Transverse colon (tissue), 4 donors: ENCODE data around the gene DPEP3. TPM values are rescaled to one million over a fixed set of nuclear protein-coding genes. Genes with fewer than 3 reads are reported as not detected.

Experiments
- DNase-seq: peaks from one replicate; pipeline ENCODE4 v3.0.0-alpha.2; 2019
- H3K27ac ChIP-seq, 4 donors: fragments of 200-600 bp; sonication (generic); 2 replicates each; pipeline ENCODE4 v1.5.1; 2016 to 2018; ENCODE audit warnings: inconsistent platforms in 4 of 4
- H3K27me3 ChIP-seq: fragments of 200-600 bp; sonication (generic); 2 replicates; pipeline ENCODE4 v1.5.1; 2017; ENCODE audit warnings: inconsistent platforms
- H3K36me3 ChIP-seq, 4 donors: fragments of 200-600 bp; sonication (generic); 2 replicates each; pipeline ENCODE4 v1.5.1; 2017 to 2019; ENCODE audit warnings: inconsistent platforms in 4 of 4
- H3K4me1 ChIP-seq, 4 donors: fragments of 200-600 bp; sonication (generic); 2 replicates each; pipeline ENCODE4 v1.5.1; 2017 to 2020; ENCODE audit warnings: inconsistent platforms in 4 of 4
- H3K4me3 ChIP-seq, 4 donors: fragments of 200-600 bp; sonication (generic); 1 replicate in 1 of 4; 2 replicates in 3 of 4; pipeline versions ENCODE4 v1.5.1 to v1.6.1; 2017 to 2019; ENCODE audit warnings: inconsistent platforms in 4 of 4
- H3K9me3 ChIP-seq, 2 donors: fragments of 200-600 bp; sonication (generic); 2 replicates each; pipeline ENCODE4 v1.5.1; 2017 to 2019; ENCODE audit warnings: inconsistent platforms in 2 of 2
- CTCF ChIP-seq, 5 experiments: fragments of 200-600 bp in 3 of 5; fragments of 450-650 bp in 2 of 5; sonication (generic) in 3 of 5; IDR thresholded peaks; 1 replicate in 2 of 5; 2 replicates in 3 of 5; pipeline ENCODE4 v1.5.1; 2016 to 2017; ENCODE audit warnings: antibody characterized with exemption in 5 of 5, inconsistent platforms in 3 of 5, mild to moderate bottlenecking in 2 of 5, moderate library complexity in 1 of 5
- EP300 ChIP-seq: sonication (generic); formaldehyde crosslinking; IDR thresholded peaks from one replicate; pipeline ENCODE4 v1.6.1; 2017; ENCODE audit warnings: antibody characterized with exemption, low read depth
- POLR2A ChIP-seq: fragments of 450-650 bp; IDR thresholded peaks from one replicate; pipeline ENCODE4 v1.6.1; 2016; ENCODE audit warnings: antibody characterized with exemption, mild to moderate bottlenecking, moderate library complexity
- POLR2AphosphoS5 ChIP-seq, 3 donors: sonication (generic); formaldehyde crosslinking; IDR thresholded peaks; one replicate each; pipeline ENCODE4 v1.6.1; 2016; ENCODE audit warnings: antibody characterized with exemption in 3 of 3
- WGBS, 2 donors: methylation state at CpG; one replicate each; pipeline ENCODE4 v1.1.5; 2018; ENCODE audit warnings: low coverage in 1 of 2; 5-methylcytosine and 5-hydroxymethylcytosine counted together
- in situ Hi-C, 4 donors: fragments of 200-750 bp; cut with MboI; loops; one replicate each; pipeline versions ENCODE4 v1.15.0 to v1.15.1; 2017; ENCODE audit warnings: low sequenced_read_pairs in 3 of 4, low pct_ligation_motif_present in 1 of 4, low pct_unique_long_range_greater_than_20kb in 1 of 4
- intact Hi-C: fragments of 100-400 bp; cut with DNase I; formaldehyde crosslinking; loops from one replicate; pipeline ENCODE4 v1.15.1; 2023; ENCODE audit warnings: low total_unique reads
- total RNA-seq, 4 donors: library from RNA; depleted of rRNA; stranded (reverse); fragments of >200 nt; gene quantifications; one replicate each; pipeline ENCODE4 v1.1.0, GENCODE V29; 2016

Gene DPEP3
- total RNA-seq, 4 donors from 2014 or later = not detected

GRCh38 chr16:67971111-67971510 is 9.2 kb downstream of the DPEP3 start:
- Histone ChIP-seq H3K27ac (no peak overlapping the region), H3K9me3 (no peaks in the 10 kb centered on the region), H3K36me3 (no peaks in the 10 kb centered on the region), H3K4me3 (no peak overlapping the region), H3K27me3 (peaks cover 22% of the 10 kb centered on the region), H3K4me1 (peaks cover 11 to 22% (median 16%) of the 10 kb centered on the region in 4 donors)
- intact Hi-C loops (loop anchor here (5.0 kb wide), 1 partner anchor 1676 kb away; no protein-coding TSS in a partner anchor), in situ Hi-C loops (no loop called here)
- no peak for TF ChIP-seq EP300
- no peak for TF ChIP-seq POLR2A
- no peak for TF ChIP-seq POLR2AphosphoS5 (IDR thresholded peaks at IDR 0.05)
- no peak for TF ChIP-seq CTCF (IDR thresholded peaks at IDR 0.05)
- no peak for DNase-seq
- WGBS, 2 donors = 94% methylated on average over 9 of the region's 9 CpGs; no CpG with 5 or more reads in 1 of the 2 donors

- WGBS, 2 donors = 7 to 43% methylated on average over 15 to 36 of the region's 40 CpGs
- H3K27ac ChIP-seq = peak overlapping the region; percentile 90 to 95 (median 94)
- peak overlapping the region; percentile 39 to 81 (median 62) for H3K4me3 ChIP-seq
- in situ Hi-C loops = no loop called here
- H3K4me1 ChIP-seq = peaks cover 12 to 27% (median 21%) of the 10 kb centered on the region in 4 donors
- peaks cover 22% of the 10 kb centered on the region for H3K27me3 ChIP-seq
- no peaks in the 10 kb centered on the region for H3K36me3 ChIP-seq
- no peak for DNase-seq
- intact Hi-C loops = loop anchor here (5.0 kb wide), 1 partner anchor 1678 kb away; no protein-coding TSS in a partner anchor
- TF ChIP-seq POLR2A (no peak), EP300 (no peak), POLR2AphosphoS5 (IDR thresholded peaks at IDR 0.05) (no peak), CTCF (IDR thresholded peaks at IDR 0.05) (no peak)
- no peaks in the 10 kb centered on the region for H3K9me3 ChIP-seq
These were observed 10.9 kb downstream of the DPEP3 start for GRCh38 chr16:67969254-67970039.

- Histone ChIP-seq H3K4me3 (peak within 1 kb of the TSS; percentile 52 to 82 (median 76)), H3K27ac (peak within 1 kb of the TSS; percentile 90 to 95 (median 94)), H3K27me3 (peaks cover 22% of the 10 kb centered on the region), H3K36me3 (no peaks in the 10 kb centered on the region), H3K9me3 (no peaks in the 10 kb centered on the region), H3K4me1 (peaks cover 12 to 34% (median 21%) of the 10 kb centered on the region in 4 donors)
- in situ Hi-C loops (no loop called here), intact Hi-C loops (no loop called here)
- TF ChIP-seq POLR2AphosphoS5 (IDR thresholded peaks at IDR 0.05) (peak; percentile 71 to 85 (median 77)), EP300 (no peak), CTCF (IDR thresholded peaks at IDR 0.05) (no peak), POLR2A (peak; percentile 55)
- 1% methylated on average over 58 of the region's 78 CpGs; no CpG with 5 or more reads in 1 of the 2 donors for WGBS, 2 donors
- peak; percentile 85 for DNase-seq
These were observed 11.7 kb downstream of the DPEP3 start, which contains the start of gene SLC12A4 for GRCh38 chr16:67968400-67969253. SLC12A4 (minus strand) TSS chr16:67968637; CDS start chr16:67968553, 84 bp downstream.
